Measurements from ENCODE around the gene SGMS2.

GRCh38 chr4:107945809-107946208 is 121.1 kb downstream of the SGMS2 start:
- TF ChIP-seq CTCF (conservative IDR thresholded peaks at IDR 0.05; ENCODE audit: low read depth, low read length), result no peak
- no peak for TF ChIP-seq EZH2 (IDR thresholded peaks at IDR 0.05; ENCODE audit: low read length, unreplicated experiment)
- TF ChIP-seq EZH2phosphoT487 (IDR thresholded peaks at IDR 0.05; ENCODE audit: borderline replicate concordance, low read length), result no peak

Data from PC-3 (cell line).